Stimulated activated CD8-positive, alpha-beta memory T cell treated with anti-CD3 and anti-CD28 coated beads, Interleukin-2, amount 100 ng/mL, for 1 hour (primary cell): ENCODE data around the gene URAD.
"Not testable (repeated sequence)": the region's sequence is repeated elsewhere in the genome, so short reads cannot be mapped to it uniquely, and the experiment has no call there.

Experiments used
- DNase-seq, 2 donors: peaks; one replicate each; pipeline ENCODE4 v3.0.0-alpha.2; 2020; ENCODE audit warnings: low read depth in 2 of 2

The URAD gene, protein sequence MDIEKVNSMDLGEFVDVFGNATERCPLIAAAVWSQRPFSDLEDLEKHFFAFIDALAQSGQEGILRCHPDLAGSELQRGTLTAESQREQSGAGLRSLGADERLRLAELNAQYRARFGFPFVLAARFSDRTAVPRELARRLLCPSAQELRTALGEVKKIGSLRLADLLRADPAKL

DNA sequence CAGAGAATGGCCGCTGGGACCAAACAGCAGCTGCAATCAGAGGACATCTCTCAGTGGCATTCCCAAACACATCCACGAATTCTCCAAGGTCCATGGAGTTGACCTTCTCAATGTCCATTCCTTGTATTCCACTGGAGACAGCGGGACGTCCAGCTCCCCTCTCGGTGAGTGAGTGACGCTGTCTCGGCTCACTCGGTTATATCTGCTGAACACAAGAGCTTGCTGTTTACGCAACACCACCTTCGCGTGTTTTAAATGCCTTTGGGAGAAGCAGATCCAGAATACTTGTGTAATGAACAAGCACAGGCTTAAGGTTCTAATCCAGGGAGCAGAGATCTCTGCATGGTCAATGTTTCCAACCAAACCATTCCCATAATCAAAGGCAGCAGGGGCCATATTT, at the start of gene URAD:
URAD (minus strand) TSS at position 174 of the 400 bp plus-strand sequence; CDS start at position 118, 56 bp downstream.
- DNase-seq: no peak

DNA sequence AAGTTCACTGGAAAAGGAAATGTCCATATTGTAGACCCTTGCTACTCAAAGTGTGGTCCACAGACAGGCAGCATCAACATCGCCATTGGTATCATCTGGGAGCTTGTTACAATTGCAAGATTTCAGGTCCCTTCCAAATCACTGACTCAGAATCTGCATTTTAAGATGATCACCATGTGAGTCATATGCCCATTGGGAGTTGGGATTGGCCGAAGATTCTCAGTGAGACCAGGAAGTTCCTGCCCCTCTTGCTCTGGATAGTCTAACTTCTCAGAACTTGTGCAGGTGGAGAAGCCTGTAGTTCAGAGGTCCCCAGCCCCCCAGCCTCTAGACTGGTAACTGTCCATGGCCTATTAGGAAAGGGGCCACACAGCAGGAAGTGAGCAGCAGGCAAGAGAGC, 48.9 kb upstream of the URAD start:
- DNase-seq: no peak

DNA sequence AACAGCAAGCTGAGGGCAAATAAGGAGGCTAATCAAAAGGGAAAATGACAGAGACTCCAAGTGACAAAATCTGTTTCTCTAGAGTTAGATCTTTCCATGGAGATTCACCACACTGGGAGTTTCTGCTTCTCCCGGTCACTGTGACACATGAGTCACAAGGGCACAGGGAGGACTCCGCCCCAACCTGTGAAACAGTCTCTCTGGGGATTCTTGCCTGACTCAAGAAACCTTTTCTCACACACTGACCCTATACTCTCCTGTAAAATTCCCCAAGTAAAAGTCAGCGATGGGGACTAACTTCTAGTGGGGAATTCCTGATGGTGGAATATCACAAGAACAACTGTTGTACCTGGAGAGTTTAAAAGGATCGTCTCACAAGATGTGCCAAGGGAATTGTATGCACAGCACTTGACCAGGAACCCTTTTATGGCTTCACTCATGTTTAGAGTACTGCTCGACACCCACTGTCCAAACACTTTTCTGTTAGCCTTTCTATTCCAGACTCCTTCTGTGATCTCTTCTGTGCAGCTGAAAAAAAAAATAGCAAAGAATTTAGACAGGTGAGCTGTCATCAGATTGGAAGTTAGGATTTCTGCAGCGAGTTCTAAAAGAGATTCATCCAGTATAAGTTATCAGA, 46.8 kb upstream of the URAD start:
- no peak for DNase-seq

DNA sequence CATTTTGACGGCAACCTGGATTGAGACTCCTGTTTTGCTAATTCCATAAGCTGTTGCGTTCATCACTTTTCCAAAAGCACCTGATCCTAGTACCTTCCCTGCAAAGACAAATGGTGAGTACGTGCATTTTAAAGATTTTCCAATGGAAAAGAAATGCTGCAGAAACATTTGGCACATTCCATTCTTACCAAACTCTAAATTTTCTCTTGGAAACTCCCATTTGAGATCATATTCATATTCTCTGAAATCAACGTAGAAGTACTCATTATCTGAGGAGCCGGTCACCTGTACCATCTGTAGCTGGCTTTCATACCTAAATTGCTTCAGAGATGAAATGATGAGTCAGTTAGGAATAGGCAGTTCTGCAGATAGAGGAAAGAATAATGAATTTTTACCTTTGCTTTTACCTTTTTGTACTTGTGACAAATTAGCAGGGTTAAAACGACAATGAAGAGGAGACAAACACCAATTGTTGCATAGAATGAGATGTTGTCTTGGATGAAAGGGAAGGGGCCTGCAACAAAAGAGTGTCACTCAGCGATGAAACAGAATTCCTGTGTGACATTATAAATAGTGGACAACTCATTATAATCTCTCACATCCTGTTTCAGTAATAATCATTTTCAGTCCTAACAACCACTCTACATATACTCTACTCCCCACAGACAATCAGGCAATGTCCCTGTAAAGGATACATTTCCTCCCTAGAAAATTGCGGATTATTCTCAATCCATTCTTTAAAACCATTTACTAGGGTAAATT, 45.6 kb upstream of the URAD start:
- no peak for DNase-seq

- not testable (repeated sequence) for DNase-seq
These were observed 43.9 kb upstream of the URAD start for GRCh38 chr13:28032438-28032837.

GRCh38 chr13:28031896-28032288, 43.4 kb upstream of the URAD start:
- DNase-seq: no peak

GRCh38 chr13:28031220-28031895, 42.9 kb upstream of the URAD start:
- no peak for DNase-seq

DNA sequence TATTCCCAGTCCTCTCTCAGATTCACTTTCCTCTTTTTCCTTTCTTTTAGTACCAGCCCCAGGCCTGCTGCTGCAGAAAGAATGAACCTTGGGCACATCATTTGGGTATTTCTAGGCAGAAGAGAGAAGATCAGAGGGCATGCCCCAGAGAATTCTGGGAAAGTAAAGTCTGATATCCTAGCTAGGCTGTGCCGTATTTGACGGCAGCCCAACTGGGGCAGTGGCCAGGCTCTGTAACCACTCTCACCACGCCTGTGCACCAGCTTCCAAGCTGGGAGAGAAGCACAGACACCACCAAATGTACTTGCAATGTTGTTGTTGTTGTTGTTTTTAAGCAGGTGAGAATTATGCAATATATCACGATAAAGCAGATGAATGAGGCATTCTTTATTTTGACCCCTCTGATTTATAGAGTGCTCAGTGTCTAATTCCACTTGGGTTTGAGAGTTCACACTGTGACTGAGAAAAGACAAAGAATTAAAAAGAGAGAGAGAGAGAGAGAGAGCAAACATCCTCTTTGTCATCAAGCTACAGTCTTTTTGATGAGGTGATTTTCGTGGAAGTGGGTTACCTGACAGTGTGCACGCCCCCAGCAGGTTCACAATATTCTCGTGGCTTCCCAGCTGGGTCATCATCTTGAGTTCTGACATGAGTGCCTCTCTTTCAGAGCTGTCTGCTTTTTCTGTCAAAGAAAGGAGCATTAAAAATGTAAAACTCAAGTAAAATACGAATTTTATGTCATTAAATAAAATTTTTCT, 39.3 kb upstream of the URAD start:
- DNase-seq: no peak

DNA sequence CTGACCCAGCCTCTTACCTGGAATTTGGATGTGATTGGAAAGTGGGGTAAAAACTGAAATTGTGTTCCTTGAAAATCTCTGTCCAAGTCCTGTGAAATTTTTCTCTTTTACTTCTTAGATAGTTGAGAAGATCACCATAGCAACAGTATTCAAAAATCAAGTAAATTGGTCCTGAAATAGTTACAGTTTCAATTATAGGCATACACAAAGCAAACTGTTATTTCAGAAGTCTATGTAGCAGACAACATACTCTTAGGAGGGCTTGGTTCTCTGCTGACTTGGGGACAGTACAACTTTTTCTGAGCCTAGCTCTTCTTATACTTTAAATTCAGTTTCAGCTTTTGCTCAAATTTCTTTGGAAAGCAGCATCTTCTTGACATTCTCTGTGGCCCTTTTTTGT, 38.6 kb upstream of the URAD start:
- DNase-seq: no peak

DNA sequence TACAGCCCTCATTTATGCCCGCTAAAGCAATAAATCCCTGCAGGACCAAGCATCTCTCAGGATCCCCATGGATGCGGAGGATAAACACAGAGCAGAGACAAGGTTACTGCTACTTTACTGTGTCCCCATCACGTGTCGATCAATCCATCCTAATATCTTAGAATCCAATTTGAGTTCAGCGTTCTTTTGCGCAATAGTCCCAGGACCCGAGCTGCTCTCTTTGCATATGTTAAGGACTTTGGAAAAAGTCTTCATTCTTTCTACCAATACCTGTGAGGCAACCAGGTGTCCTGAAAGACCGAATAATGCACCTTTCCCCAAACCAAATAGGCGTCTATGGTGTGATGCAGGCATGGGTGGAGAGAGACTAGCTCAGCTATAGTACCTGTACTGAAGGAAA, 38.0 kb upstream of the URAD start:
- no peak for DNase-seq

- DNase-seq: no peak
These were observed 34.5 kb upstream of the URAD start for GRCh38 chr13:28022848-28023518.

GRCh38 chr13:28014301-28014700, 25.8 kb upstream of the URAD start:
- DNase-seq: no peak

- DNase-seq: no peak
These were observed 25.0 kb upstream of the URAD start for GRCh38 chr13:28013482-28013881.

- no peak for DNase-seq
These were observed 24.4 kb upstream of the URAD start for GRCh38 chr13:28012896-28013295.

DNA sequence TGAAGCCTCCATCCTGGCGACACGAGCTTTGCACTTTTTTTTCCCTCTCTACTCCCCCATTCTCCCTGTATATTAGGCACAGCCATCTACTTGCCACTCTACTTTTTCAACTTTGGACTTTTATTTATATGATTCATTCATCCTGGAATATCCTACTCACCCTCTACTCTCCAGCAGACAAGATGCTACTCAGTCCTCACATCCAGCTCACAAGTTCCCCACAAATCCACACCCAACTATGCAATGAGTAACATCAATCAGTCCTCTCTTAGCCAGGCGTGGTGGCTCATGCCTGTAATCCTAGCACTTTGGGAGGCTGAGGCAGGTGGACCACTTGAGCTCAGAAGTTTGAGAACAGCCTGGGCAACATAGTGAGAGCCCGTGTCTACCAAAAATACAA, 23.9 kb upstream of the URAD start:
- DNase-seq: no peak

DNA sequence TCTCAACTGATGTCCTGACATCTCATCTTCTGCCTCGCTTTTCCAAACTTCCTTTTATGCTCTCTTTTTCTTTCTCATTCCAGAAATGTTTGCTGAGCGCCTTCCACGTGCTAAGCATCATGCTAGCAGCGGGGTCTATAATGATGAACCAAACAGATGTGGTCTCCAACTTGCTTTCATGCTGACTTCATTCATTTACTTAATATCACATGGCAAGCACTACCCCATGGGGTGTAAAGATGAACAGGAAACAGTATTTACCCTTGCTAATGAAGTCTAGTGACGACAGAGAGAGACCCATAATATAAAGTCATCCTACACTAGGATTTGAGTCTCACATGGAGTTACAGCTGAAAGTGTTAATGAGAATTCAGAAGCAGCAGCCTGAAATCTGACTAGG, 21.6 kb upstream of the URAD start:
- DNase-seq: no peak

- DNase-seq: not testable (repeated sequence)
These were observed 16.5 kb upstream of the URAD start for GRCh38 chr13:28005016-28005415.

DNA sequence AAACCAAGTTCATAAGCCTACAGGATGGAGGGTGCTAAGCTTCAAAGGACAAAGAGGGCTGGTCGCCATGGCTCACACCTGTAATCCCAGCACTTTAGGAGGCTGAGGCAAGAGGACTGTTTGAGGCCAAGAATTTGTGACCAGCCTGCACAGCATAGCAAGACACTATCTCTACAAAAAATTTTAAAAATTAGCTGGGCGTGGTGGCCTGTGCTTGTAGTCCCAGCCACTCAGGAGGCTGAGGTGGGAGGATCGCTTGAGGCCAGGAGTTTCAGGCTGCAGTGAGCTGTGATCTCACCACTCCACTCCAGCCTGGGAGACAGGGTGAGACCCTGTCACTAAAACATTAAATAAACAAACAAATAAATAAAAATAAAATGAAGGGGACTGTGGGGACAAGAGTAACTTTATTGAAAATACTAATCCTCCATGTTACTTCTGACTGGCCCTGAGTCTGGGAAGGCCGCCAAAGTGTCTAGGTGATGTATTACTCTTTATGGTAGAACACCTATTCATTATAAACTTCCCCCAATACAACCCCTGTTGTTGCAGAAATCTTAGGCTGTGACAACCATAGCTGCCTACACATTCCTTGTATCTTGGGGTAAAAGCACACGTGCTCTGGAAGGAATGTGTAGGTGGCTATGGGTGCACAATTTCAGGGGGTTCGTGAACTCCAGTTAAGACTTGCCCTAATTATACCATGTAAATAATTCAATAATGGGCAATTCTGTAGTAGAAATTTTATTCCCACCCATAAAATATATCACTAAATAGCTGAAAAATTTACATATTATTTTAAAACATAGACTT, 14.6 kb upstream of the URAD start:
- no peak for DNase-seq

DNA sequence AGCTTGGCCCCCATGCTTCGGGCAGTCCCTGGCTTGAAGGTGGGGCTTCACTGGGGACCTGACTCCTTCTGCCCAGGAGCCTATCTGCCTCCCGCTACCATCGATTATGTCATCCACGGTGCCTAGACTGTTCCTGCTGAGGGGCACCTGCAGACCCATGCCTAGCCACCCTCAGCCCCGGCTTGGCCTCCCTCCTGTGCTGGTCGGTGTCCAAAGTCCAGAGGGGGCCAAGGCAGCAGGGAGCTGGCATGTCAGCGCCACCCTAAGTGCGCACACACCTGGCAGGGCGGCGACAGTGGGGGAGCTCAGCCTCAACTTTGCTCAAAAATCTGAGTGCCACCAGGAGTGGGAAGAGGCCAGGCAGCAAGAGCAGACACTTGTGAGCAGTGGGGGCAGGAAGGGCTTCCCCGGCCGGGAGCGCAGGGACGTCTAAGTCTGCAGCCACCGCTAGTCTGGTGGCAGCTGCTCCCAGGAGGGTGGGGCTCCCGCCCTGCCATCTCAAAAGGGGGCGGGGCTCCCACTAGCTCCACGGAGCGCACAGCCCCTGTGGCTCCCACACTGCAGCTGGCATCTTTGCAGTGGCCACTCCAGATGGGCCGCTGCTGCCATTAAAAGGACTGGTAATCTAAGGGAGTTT, 13.5 kb upstream of the URAD start:
- DNase-seq: no peak

DNA sequence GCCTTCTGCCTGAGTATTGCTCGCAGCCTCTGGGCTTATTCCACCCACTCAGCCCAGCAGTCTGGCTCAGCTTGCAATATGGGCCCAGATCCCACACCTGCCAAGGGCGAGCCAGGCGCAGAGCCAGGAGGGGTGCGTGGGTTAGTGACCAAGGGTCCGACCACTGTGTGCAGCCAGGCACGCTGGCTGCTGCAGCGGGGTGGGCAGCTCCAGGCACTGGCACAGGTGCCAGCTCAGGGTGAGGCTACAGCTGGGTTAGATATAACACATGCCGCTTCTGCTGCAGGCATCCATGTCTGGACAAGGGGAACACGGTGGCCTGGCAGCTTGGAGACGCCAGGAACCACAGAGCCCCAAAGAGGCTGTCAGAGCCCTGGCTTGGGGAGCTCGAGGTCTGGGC, 12.6 kb upstream of the URAD start:
- DNase-seq: no peak
